CD4-positive, alpha-beta T cell treated with Interleukin-2 at 100 ng/mL for 4 hours (primary cell): Measurements from ENCODE around the gene ACSM2A.
"Not testable (repeated sequence)": the region's sequence is repeated elsewhere in the genome, so short reads cannot be mapped to it uniquely, and the experiment has no call there.

ENCODE experiments used
- DNase-seq: peaks from one replicate; pipeline ENCODE4 v3.0.0-alpha.2; 2020; ENCODE audit warnings: low spot score

The ACSM2A gene

GRCh38 chr16:20451364-20451763, at the start of gene ACSM2A:
TSS of gene ACSM2A (plus strand) at chr16:20451521. CDS start at chr16:20460115, 8,594 bp downstream.
- not testable (repeated sequence) for DNase-seq

GRCh38 chr16:20402651-20403050, 48.7 kb upstream of the ACSM2A start:
- DNase-seq = no peak

- DNase-seq = no peak
Observed at GRCh38 chr16:20404637-20405036, 46.7 kb upstream of the ACSM2A start, which contains the start of gene PDILT. TSS of gene PDILT (minus strand) at chr16:20404737. CDS start at chr16:20399300, 5,437 bp downstream.

- DNase-seq = no peak
Observed at GRCh38 chr16:20409398-20410120, 41.8 kb upstream of the ACSM2A start, which contains the start of gene ACSM5. TSS of gene ACSM5 (plus strand) at chr16:20409534. CDS start at chr16:20411485, 1,951 bp downstream.

- DNase-seq = no peak
Observed at GRCh38 chr16:20410121-20410723, 41.1 kb upstream of the ACSM2A start.

- no peak for DNase-seq
Observed at GRCh38 chr16:20411055-20411454, 40.3 kb upstream of the ACSM2A start.

- no peak for DNase-seq
Observed at GRCh38 chr16:20415541-20415940, 35.8 kb upstream of the ACSM2A start.

- DNase-seq = not testable (repeated sequence)
Observed at GRCh38 chr16:20419093-20419492, 32.2 kb upstream of the ACSM2A start.

GRCh38 chr16:20421748-20422147, 29.6 kb upstream of the ACSM2A start:
- not testable (repeated sequence) for DNase-seq

GRCh38 chr16:20423772-20424128, 27.6 kb upstream of the ACSM2A start:
- not testable (repeated sequence) for DNase-seq

GRCh38 chr16:20424129-20424866, 27.0 kb upstream of the ACSM2A start:
- DNase-seq = no peak

- DNase-seq = not testable (repeated sequence)
Observed at GRCh38 chr16:20427401-20427797, 23.9 kb upstream of the ACSM2A start.

GRCh38 chr16:20429499-20429898, 21.8 kb upstream of the ACSM2A start:
- not testable (repeated sequence) for DNase-seq

- not testable (repeated sequence) for DNase-seq
Observed at GRCh38 chr16:20430480-20430879, 20.8 kb upstream of the ACSM2A start.

- DNase-seq = no peak
Observed at GRCh38 chr16:20430948-20431347, 20.4 kb upstream of the ACSM2A start.

GRCh38 chr16:20438950-20439349, 12.4 kb upstream of the ACSM2A start:
- not testable (repeated sequence) for DNase-seq

GRCh38 chr16:20439820-20440231, 11.5 kb upstream of the ACSM2A start:
- not testable (repeated sequence) for DNase-seq

- not testable (repeated sequence) for DNase-seq
Observed at GRCh38 chr16:20440731-20441130, 10.6 kb upstream of the ACSM2A start.

- no peak for DNase-seq
Observed at GRCh38 chr16:20441191-20441590, 10.1 kb upstream of the ACSM2A start.

- DNase-seq = not testable (repeated sequence)
Observed at GRCh38 chr16:20441859-20442258, 9.5 kb upstream of the ACSM2A start.

- DNase-seq = not testable (repeated sequence)
Observed at GRCh38 chr16:20446652-20447393, 4.5 kb upstream of the ACSM2A start.

- not testable (repeated sequence) for DNase-seq
Observed at GRCh38 chr16:20453633-20454032, 2.3 kb downstream of the ACSM2A start.
